DOHH2 (cell line): ENCODE results near the gene RBM41.
"Not testable (repeated sequence)": the region's sequence is repeated elsewhere in the genome, so short reads cannot be mapped to it uniquely, and the experiment has no call there.

Experiments used
- H3F3A ChIP-seq: fragments of 200-600 bp; sonication (generic), shearing (Covaris generic); 2 replicates; pipeline ENCODE4 v1.6.0; 2016; ENCODE audit warnings: antibody characterized with exemption, mild to moderate bottlenecking; ENCODE audit not compliant: control insufficient read depth, insufficient read depth
- H3K27ac ChIP-seq: fragments of 200-600 bp; sonication (generic); 2 replicates; pipeline ENCODE4 v1.5.1; 2014; ENCODE audit warnings: low read depth, mild to moderate bottlenecking, low read length, moderate library complexity
- H3K27me3 ChIP-seq: fragments of 200-600 bp; sonication (generic); 2 replicates; pipeline ENCODE4 v1.6.1; 2014; ENCODE audit warnings: mild to moderate bottlenecking, low read length, mixed read lengths; ENCODE audit not compliant: control insufficient read depth
- H3K36me3 ChIP-seq: fragments of 200-600 bp; sonication (generic); 2 replicates; pipeline ENCODE4 v1.6.1; 2014; ENCODE audit warnings: mild to moderate bottlenecking, low read length, moderate library complexity, mixed read lengths; ENCODE audit not compliant: control insufficient read depth
- H3K4me1 ChIP-seq: fragments of 200-600 bp; sonication (generic); 2 replicates; pipeline ENCODE4 v1.6.1; 2014; ENCODE audit warnings: mild to moderate bottlenecking, low read length, mixed read lengths; ENCODE audit not compliant: control insufficient read depth
- H3K4me2 ChIP-seq: fragments of 200-600 bp; sonication (generic); 2 replicates; pipeline ENCODE4 v1.6.0; 2014; ENCODE audit warnings: mild to moderate bottlenecking, low read length, moderate library complexity
- H3K4me3 ChIP-seq: fragments of 200-600 bp; sonication (generic); 2 replicates; pipeline ENCODE4 v1.5.1; 2014; ENCODE audit warnings: mild to moderate bottlenecking, low read length, mixed read lengths
- H3K79me2 ChIP-seq: fragments of 200-600 bp; sonication (generic); 2 replicates; pipeline ENCODE4 v1.6.1; 2014; ENCODE audit warnings: mild to moderate bottlenecking, low read length, mixed read lengths; ENCODE audit not compliant: control insufficient read depth
- H3K9me2 ChIP-seq: fragments of 200-600 bp; sonication (generic); replicated peaks from 2 replicates; pipeline ENCODE4 v1.6.1; 2014; ENCODE audit warnings: mild to moderate bottlenecking, low read length, mixed read lengths; ENCODE audit not compliant: control insufficient read depth
- H3K9me3 ChIP-seq: fragments of 200-600 bp; sonication (generic); 2 replicates; pipeline ENCODE4 v1.6.1; 2014; ENCODE audit warnings: antibody characterized with exemption, low read length, mixed read lengths; ENCODE audit not compliant: control insufficient read depth, insufficient read depth
- H4K20me1 ChIP-seq: fragments of 200-600 bp; sonication (generic); 2 replicates; pipeline ENCODE4 v1.6.0; 2014; ENCODE audit warnings: low read depth, mild to moderate bottlenecking, antibody characterized with exemption, low read length, moderate library complexity; ENCODE audit not compliant: control insufficient read depth, insufficient read depth
- EZH2phosphoT487 ChIP-seq: fragments of 200-600 bp; sonication (generic); IDR thresholded peaks from 2 replicates; pipeline ENCODE4 v1.6.1; 2017; ENCODE audit warnings: borderline replicate concordance, mild to moderate bottlenecking, antibody characterized with exemption, low read length, moderate library complexity, mixed read lengths
- TF ChIP-seq, protein P1 (sequence below): fragments of 200-600 bp; sonication (generic); IDR thresholded peaks from one replicate; pipeline ENCODE4 v1.5.1; 2014; ENCODE audit warnings: antibody characterized with exemption, mild to moderate bottlenecking, low read depth, low read length; ENCODE audit not compliant: poor library complexity, severe bottlenecking

RBM41 gene

DNA sequence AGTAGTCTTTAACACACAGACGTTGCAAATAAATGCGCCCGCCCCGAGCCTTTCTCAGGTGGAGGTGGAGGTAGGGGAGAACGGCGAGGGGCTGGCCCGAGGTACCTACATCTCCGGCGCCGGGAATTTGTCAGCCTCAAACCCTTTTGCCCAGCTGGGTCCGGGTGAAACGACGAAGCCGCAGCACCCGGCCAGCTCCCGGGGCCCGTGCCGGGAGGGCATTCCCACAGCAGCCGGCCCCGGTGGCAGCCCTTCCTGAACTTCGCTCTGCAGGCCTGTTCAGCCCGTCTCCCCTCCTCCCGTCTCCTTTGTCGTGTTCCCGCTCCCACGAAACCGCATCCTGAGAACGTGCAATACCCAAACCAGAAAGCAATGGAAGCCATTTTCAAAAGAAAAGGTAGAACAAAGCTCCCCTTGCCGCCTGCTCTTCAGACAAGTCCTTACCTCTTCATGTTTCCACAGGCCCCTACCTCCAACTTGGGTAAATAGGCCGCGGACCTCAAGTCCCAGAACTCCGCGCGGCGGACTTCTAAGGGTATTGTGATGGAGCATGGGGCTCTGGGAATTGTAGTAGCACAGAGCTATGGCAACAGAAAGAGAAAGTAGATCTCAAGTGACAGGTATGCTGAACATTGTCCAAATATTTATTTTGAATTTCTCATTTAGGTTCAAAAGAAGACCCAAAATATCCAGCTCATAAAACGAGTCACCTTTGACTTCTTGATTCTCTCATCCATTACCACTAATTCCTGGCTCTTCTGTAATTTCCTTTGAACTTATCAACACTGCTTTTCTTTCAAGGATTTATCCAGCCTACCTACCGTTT, at the start of gene RBM41:
Gene RBM41 (minus strand): TSS at position 501 of the 826 bp plus-strand sequence. CDS start 49 bp downstream, at position 452.
- Histone ChIP-seq H3K36me3 (peaks cover 30% of the 10 kb centered on the region), H4K20me1 (no peaks in the 10 kb centered on the region), H3F3A (no peaks in the 10 kb centered on the region), H3K79me2 (peaks cover 14% of the 10 kb centered on the region), H3K9me2 (no peaks in the 10 kb centered on the region), H3K27me3 (no peaks in the 10 kb centered on the region), H3K27ac (no peak within 1 kb of the TSS), H3K9me3 (no peaks in the 10 kb centered on the region), H3K4me2 (peak within 1 kb of the TSS; percentile 50), H3K4me3 (peak within 1 kb of the TSS; percentile 85), H3K4me1 (peaks cover 9% of the 10 kb centered on the region)
- TF ChIP-seq, protein P1, sequence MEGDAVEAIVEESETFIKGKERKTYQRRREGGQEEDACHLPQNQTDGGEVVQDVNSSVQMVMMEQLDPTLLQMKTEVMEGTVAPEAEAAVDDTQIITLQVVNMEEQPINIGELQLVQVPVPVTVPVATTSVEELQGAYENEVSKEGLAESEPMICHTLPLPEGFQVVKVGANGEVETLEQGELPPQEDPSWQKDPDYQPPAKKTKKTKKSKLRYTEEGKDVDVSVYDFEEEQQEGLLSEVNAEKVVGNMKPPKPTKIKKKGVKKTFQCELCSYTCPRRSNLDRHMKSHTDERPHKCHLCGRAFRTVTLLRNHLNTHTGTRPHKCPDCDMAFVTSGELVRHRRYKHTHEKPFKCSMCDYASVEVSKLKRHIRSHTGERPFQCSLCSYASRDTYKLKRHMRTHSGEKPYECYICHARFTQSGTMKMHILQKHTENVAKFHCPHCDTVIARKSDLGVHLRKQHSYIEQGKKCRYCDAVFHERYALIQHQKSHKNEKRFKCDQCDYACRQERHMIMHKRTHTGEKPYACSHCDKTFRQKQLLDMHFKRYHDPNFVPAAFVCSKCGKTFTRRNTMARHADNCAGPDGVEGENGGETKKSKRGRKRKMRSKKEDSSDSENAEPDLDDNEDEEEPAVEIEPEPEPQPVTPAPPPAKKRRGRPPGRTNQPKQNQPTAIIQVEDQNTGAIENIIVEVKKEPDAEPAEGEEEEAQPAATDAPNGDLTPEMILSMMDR: no peak
- no peak for TF ChIP-seq EZH2phosphoT487

- no peak overlapping the region for H3K4me2 ChIP-seq
- no peak overlapping the region for H3K27ac ChIP-seq
- H3K9me3 ChIP-seq: no peaks in the 10 kb centered on the region
- H3F3A ChIP-seq: no peaks in the 10 kb centered on the region
- H3K4me1 ChIP-seq: no peaks in the 10 kb centered on the region
- no peak overlapping the region for H3K4me3 ChIP-seq
- no peaks in the 10 kb centered on the region for H3K9me2 ChIP-seq
- H4K20me1 ChIP-seq: no peaks in the 10 kb centered on the region
- H3K27me3 ChIP-seq: no peaks in the 10 kb centered on the region
- H3K36me3 ChIP-seq: no peaks in the 10 kb centered on the region
- TF ChIP-seq, protein P1: no peak
- no peak for TF ChIP-seq EZH2phosphoT487
- H3K79me2 ChIP-seq: no peaks in the 10 kb centered on the region
Measured at GRCh38 chrX:107168257-107168656, 49.6 kb upstream of the RBM41 start.

DNA sequence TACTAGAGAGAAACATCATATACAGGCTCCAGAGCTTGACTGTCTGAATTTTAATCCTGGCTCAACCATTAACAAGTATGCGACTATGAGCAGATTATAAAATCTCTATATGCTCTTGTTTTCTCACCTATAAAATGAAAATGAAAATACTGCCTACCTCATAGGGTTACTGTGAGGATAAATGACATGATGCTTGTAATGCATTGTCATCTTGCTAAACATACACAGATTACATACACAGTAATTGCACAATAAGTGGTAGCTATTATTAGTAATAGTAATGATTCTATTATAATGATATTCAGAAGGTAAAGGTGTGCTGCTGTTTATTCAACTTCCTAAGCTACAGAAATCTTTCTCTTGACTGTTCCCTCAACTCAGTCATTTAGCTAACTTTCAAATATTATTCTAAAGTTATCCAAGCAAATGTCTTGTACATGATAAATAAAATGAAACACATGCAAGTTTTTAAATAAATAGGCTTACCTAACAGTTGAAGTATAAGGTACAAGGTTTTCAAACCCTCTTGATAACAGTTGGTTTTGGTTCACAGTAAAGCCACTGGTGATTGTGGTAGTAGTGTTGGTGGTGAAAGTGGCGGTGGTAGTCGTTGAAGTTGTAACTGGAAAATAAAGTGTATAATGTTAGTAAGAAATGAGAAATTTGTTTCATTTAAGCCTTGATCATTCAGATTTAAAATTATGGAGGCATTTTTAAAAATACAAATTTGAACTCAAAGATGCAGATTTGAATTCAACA, 48.7 kb upstream of the RBM41 start:
- H3K9me3 ChIP-seq: no peaks in the 10 kb centered on the region
- H3K27ac ChIP-seq: no peak overlapping the region
- H3K27me3 ChIP-seq: no peaks in the 10 kb centered on the region
- no peaks in the 10 kb centered on the region for H3K36me3 ChIP-seq
- no peak overlapping the region for H3K4me3 ChIP-seq
- no peaks in the 10 kb centered on the region for H3K9me2 ChIP-seq
- no peaks in the 10 kb centered on the region for H3K79me2 ChIP-seq
- TF ChIP-seq, protein P1: no peak
- no peak for TF ChIP-seq EZH2phosphoT487
- H3K4me2 ChIP-seq: no peak overlapping the region
- H4K20me1 ChIP-seq: no peaks in the 10 kb centered on the region
- H3K4me1 ChIP-seq: no peaks in the 10 kb centered on the region
- H3F3A ChIP-seq: no peaks in the 10 kb centered on the region

DNA sequence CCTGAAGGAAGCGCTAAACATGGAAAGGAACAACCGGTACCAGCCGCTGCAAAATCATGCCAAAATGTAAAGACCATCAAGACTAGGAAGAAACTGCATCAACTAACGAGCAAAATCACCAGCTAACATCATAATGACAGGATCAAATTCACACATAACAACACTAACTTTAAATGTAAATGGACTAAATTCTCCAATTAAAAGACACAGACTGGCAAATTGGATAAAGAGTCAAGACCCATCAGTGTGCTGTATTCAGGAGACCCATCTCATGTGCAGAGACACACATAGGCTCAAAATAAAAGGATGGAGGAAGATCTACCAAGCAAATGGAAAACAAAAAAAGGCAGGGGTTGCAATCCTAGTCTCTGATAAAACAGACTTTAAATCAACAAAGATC, 39.0 kb upstream of the RBM41 start:
- not testable (repeated sequence) for H3K9me2 ChIP-seq, H3K4me2 ChIP-seq, H3K27me3 ChIP-seq, H4K20me1 ChIP-seq, H3F3A ChIP-seq, H3K4me3 ChIP-seq, H3K27ac ChIP-seq, H3K4me1 ChIP-seq, H3K9me3 ChIP-seq, H3K79me2 ChIP-seq, H3K36me3 ChIP-seq

DNA sequence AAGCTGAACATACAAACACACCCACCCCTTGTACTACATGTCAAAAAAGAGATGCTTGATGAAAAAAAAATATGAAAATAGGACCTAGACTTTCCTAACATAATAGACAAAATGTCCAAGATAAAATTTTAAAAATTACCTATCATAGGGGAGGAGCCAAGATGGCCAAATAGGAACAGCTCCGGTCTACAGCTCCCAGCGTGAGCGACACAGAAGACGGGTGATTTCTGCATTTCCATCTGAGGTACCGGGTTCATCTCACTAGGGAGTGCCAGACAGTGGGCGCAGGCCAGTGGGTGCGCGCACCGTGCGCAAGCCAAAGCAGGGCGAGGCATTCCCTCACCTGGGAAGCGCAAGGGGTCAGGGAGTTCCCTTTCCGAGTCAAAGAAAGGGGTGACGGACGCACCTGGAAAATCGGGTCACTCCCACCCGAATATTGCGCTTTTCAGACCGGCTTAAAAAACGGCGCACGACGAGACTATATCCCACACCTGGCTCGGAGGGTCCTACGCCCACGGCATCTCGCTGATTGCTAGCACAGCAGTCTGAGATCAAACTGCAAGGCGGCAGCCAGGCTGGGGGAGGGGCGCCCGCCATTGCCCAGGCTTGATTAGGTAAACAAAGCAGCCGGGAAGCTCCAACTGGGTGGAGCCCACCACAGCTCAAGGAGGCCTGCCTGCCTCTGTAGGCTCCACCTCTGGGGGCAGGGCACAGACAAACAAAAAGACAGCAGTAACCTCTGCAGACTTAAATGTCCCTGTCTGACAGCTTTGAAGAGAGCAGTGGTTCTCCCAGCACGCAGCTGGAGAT, 37.2 kb upstream of the RBM41 start:
- H3K4me1 ChIP-seq, H3F3A ChIP-seq, H3K4me3 ChIP-seq, H4K20me1 ChIP-seq, H3K9me2 ChIP-seq, H3K27ac ChIP-seq, H3K9me3 ChIP-seq, H3K4me2 ChIP-seq, H3K79me2 ChIP-seq, H3K27me3 ChIP-seq, H3K36me3 ChIP-seq: not testable (repeated sequence)
